Activated naive CD8-positive, alpha-beta T cell treated with anti-CD3 and anti-CD28 coated beads, Interleukin-2, amount 10 ng/mL, durations not matched to agents 7 days and 5 days (primary cell): Measurements from ENCODE around the gene FAM171A2. TPM values are rescaled to one million over a fixed set of nuclear protein-coding genes. Genes with fewer than 3 reads are reported as not detected.
A peak's percentile ranks its signal among the peaks of the same experiment; 100 is the strongest.

ENCODE experiments used
- ATAC-seq: fragments of 150-1000 bp; cut with Tn5 transposase; one replicate; pipeline ENCODE4 v1.10.0; 2021; ENCODE audit warnings: low read depth, moderate library complexity
- POLR2A ChIA-PET: fragments of 350-600 bp; sonication (Branson Sonifier 250); formaldehyde crosslinking; loops from one replicate; lab custom pipeline; 2021; ENCODE audit warnings: antibody characterized with exemption; lab: Charles Lee
- DNase-seq: peaks from one replicate; pipeline ENCODE4 v3.0.0; 2021
- H3K27ac Mint-ChIP-seq: one replicate; pipeline ENCODE4 v1.8.0; 2022; ENCODE audit warnings: mild to moderate bottlenecking, mixed read lengths
- H3K27me3 Mint-ChIP-seq: one replicate; pipeline ENCODE4 v1.8.0; 2022; ENCODE audit warnings: mild to moderate bottlenecking, moderate library complexity, mixed read lengths
- H3K36me3 Mint-ChIP-seq: one replicate; pipeline ENCODE4 v1.8.0; 2021; ENCODE audit warnings: mild to moderate bottlenecking, mixed read lengths
- H3K4me1 Mint-ChIP-seq: one replicate; pipeline ENCODE4 v1.8.0; 2021; ENCODE audit warnings: mixed read lengths
- H3K4me3 Mint-ChIP-seq: one replicate; pipeline ENCODE4 v1.8.0; 2022; ENCODE audit warnings: mild to moderate bottlenecking, moderate library complexity, mixed read lengths
- H3K9me3 Mint-ChIP-seq: one replicate; pipeline ENCODE4 v1.8.0; 2021; ENCODE audit warnings: mixed read lengths
- total RNA-seq, 2 experiments: library from RNA; stranded (reverse); gene quantifications; one replicate each; pipeline ENCODE4 v1.2.3, GENCODE V29; 2021

FAM171A2 gene
- total RNA-seq, 2 experiments from 2014 or later: 0.37 to 0.69 TPM

GRCh38 chr17:44389723-44390202 lies 26.1 kb upstream of the FAM171A2 start:
- ATAC-seq (no peak), DNase-seq (no peak)
- peaks cover 14% of the 10 kb centered on the region for H3K4me1 Mint-ChIP-seq
- POLR2A ChIA-PET: interaction anchor here (0.6 kb wide), 1 partner anchor 12 kb away, joined by 4 read pairs; no protein-coding TSS in a partner anchor
- H3K36me3 Mint-ChIP-seq: peaks cover 5% of the 10 kb centered on the region
- peak overlapping the region; percentile 1 for H3K27ac Mint-ChIP-seq
- H3K9me3 Mint-ChIP-seq: no peaks in the 10 kb centered on the region
- H3K27me3 Mint-ChIP-seq: peaks cover 13% of the 10 kb centered on the region
- peak overlapping the region; percentile 37 for H3K4me3 Mint-ChIP-seq

- no peak for ATAC-seq
- POLR2A ChIA-PET: interaction anchor here (0.6 kb wide), 1 partner anchor 12 kb away, joined by 4 read pairs; no protein-coding TSS in a partner anchor
- peak within 1 kb of the TSS; percentile 37 for H3K4me3 Mint-ChIP-seq
- peaks cover 15% of the 10 kb centered on the region for H3K4me1 Mint-ChIP-seq
- no peaks in the 10 kb centered on the region for H3K9me3 Mint-ChIP-seq
- peaks cover 18% of the 10 kb centered on the region for H3K27me3 Mint-ChIP-seq
- peaks cover 5% of the 10 kb centered on the region for H3K36me3 Mint-ChIP-seq
- peak; percentile 25 for DNase-seq
- H3K27ac Mint-ChIP-seq: peak within 1 kb of the TSS; percentile 1
Measured at GRCh38 chr17:44389281-44389680, 25.6 kb upstream of the FAM171A2 start, which contains the start of gene ITGA2B. Gene ITGA2B, minus strand, starts transcription at chr17:44389649. Its CDS starts 176 bp downstream, at chr17:44389473.

GRCh38 chr17:44387804-44388203 lies 24.2 kb upstream of the FAM171A2 start:
- DNase-seq (peak; percentile 6), ATAC-seq (no peak)
- Mint-ChIP-seq H3K36me3 (peaks cover 5% of the 10 kb centered on the region), H3K4me1 (peaks cover 15% of the 10 kb centered on the region), H3K9me3 (no peaks in the 10 kb centered on the region), H3K27me3 (peaks cover 20% of the 10 kb centered on the region), H3K27ac (no peak overlapping the region), H3K4me3 (no peak overlapping the region)
- POLR2A ChIA-PET: no interaction called here

GRCh38 chr17:44386182-44386525 lies 22.5 kb upstream of the FAM171A2 start:
- peaks cover 15% of the 10 kb centered on the region for H3K4me1 Mint-ChIP-seq
- POLR2A ChIA-PET: no interaction called here
- peaks cover 26% of the 10 kb centered on the region for H3K27me3 Mint-ChIP-seq
- ATAC-seq (no peak), DNase-seq (no peak)
- peak overlapping the region; percentile 74 for H3K4me3 Mint-ChIP-seq
- H3K36me3 Mint-ChIP-seq: peaks cover 5% of the 10 kb centered on the region
- no peaks in the 10 kb centered on the region for H3K9me3 Mint-ChIP-seq
- H3K27ac Mint-ChIP-seq: no peak overlapping the region

GRCh38 chr17:44385287-44386181 lies 21.9 kb upstream of the FAM171A2 start:
- H3K4me1 Mint-ChIP-seq: peaks cover 15% of the 10 kb centered on the region
- no peak overlapping the region for H3K27ac Mint-ChIP-seq
- peaks cover 26% of the 10 kb centered on the region for H3K27me3 Mint-ChIP-seq
- peaks cover 5% of the 10 kb centered on the region for H3K36me3 Mint-ChIP-seq
- ATAC-seq (peak; percentile 85), DNase-seq (peak; percentile 88)
- POLR2A ChIA-PET: interaction anchor here (1.1 kb wide), 1 partner anchor 14 kb away, joined by 4 read pairs; no protein-coding TSS in a partner anchor
- H3K4me3 Mint-ChIP-seq: peak overlapping the region; percentile 74
- no peaks in the 10 kb centered on the region for H3K9me3 Mint-ChIP-seq

- H3K4me3 Mint-ChIP-seq: peak overlapping the region; percentile 74
- no peak overlapping the region for H3K27ac Mint-ChIP-seq
- DNase-seq: no peak
- POLR2A ChIA-PET: interaction anchor here (1.1 kb wide), 1 partner anchor 14 kb away, joined by 4 read pairs; no protein-coding TSS in a partner anchor
- peaks cover 10% of the 10 kb centered on the region for H3K4me1 Mint-ChIP-seq
- no peaks in the 10 kb centered on the region for H3K9me3 Mint-ChIP-seq
- ATAC-seq: no peak
- peaks cover 4% of the 10 kb centered on the region for H3K36me3 Mint-ChIP-seq
- peaks cover 26% of the 10 kb centered on the region for H3K27me3 Mint-ChIP-seq
Measured at GRCh38 chr17:44384823-44385286, 21.2 kb upstream of the FAM171A2 start.

GRCh38 chr17:44384281-44384822 lies 20.7 kb upstream of the FAM171A2 start:
- ATAC-seq (no peak), DNase-seq (no peak)
- POLR2A ChIA-PET: interaction anchor here (1.1 kb wide), 1 partner anchor 13 kb away, joined by 4 read pairs; no protein-coding TSS in a partner anchor
- Mint-ChIP-seq H3K4me3 (peak overlapping the region; percentile 74), H3K9me3 (no peaks in the 10 kb centered on the region), H3K27me3 (peaks cover 26% of the 10 kb centered on the region), H3K36me3 (peaks cover 3% of the 10 kb centered on the region), H3K27ac (no peak overlapping the region), H3K4me1 (peaks cover 5% of the 10 kb centered on the region)

GRCh38 chr17:44383861-44384260 lies 20.2 kb upstream of the FAM171A2 start:
- peaks cover 4% of the 10 kb centered on the region for H3K4me1 Mint-ChIP-seq
- H3K9me3 Mint-ChIP-seq: no peaks in the 10 kb centered on the region
- H3K27me3 Mint-ChIP-seq: peaks cover 26% of the 10 kb centered on the region
- H3K36me3 Mint-ChIP-seq: peaks cover 3% of the 10 kb centered on the region
- POLR2A ChIA-PET: no interaction called here
- ATAC-seq (no peak), DNase-seq (no peak)
- no peak overlapping the region for H3K4me3 Mint-ChIP-seq
- H3K27ac Mint-ChIP-seq: no peak overlapping the region

- no peaks in the 10 kb centered on the region for H3K9me3 Mint-ChIP-seq
- ATAC-seq: no peak
- POLR2A ChIA-PET: no interaction called here
- H3K27ac Mint-ChIP-seq: no peak overlapping the region
- DNase-seq: no peak
- peaks cover 3% of the 10 kb centered on the region for H3K36me3 Mint-ChIP-seq
- H3K4me1 Mint-ChIP-seq: peaks cover 4% of the 10 kb centered on the region
- H3K27me3 Mint-ChIP-seq: peaks cover 26% of the 10 kb centered on the region
- no peak overlapping the region for H3K4me3 Mint-ChIP-seq
Measured at GRCh38 chr17:44383363-44383762, 19.7 kb upstream of the FAM171A2 start.

- peaks cover 4% of the 10 kb centered on the region for H3K4me1 Mint-ChIP-seq
- POLR2A ChIA-PET: no interaction called here
- no peak overlapping the region for H3K27ac Mint-ChIP-seq
- H3K4me3 Mint-ChIP-seq: no peak overlapping the region
- H3K9me3 Mint-ChIP-seq: no peaks in the 10 kb centered on the region
- ATAC-seq: no peak
- no peak for DNase-seq
- peaks cover 2% of the 10 kb centered on the region for H3K36me3 Mint-ChIP-seq
- peaks cover 24% of the 10 kb centered on the region for H3K27me3 Mint-ChIP-seq
Measured at GRCh38 chr17:44382917-44383316, 19.3 kb upstream of the FAM171A2 start.

- H3K4me3 Mint-ChIP-seq: no peak overlapping the region
- DNase-seq (no peak), ATAC-seq (no peak)
- POLR2A ChIA-PET: no interaction called here
- H3K36me3 Mint-ChIP-seq: no peaks in the 10 kb centered on the region
- no peaks in the 10 kb centered on the region for H3K9me3 Mint-ChIP-seq
- H3K27ac Mint-ChIP-seq: no peak overlapping the region
- H3K4me1 Mint-ChIP-seq: peaks cover 4% of the 10 kb centered on the region
- H3K27me3 Mint-ChIP-seq: peaks cover 18% of the 10 kb centered on the region
Measured at GRCh38 chr17:44381810-44382305, 18.2 kb upstream of the FAM171A2 start.

- H3K27ac Mint-ChIP-seq: no peak overlapping the region
- peaks cover 4% of the 10 kb centered on the region for H3K4me1 Mint-ChIP-seq
- no peaks in the 10 kb centered on the region for H3K9me3 Mint-ChIP-seq
- DNase-seq: no peak
- no peak for ATAC-seq
- POLR2A ChIA-PET: no interaction called here
- H3K36me3 Mint-ChIP-seq: no peaks in the 10 kb centered on the region
- peaks cover 15% of the 10 kb centered on the region for H3K27me3 Mint-ChIP-seq
- H3K4me3 Mint-ChIP-seq: no peak overlapping the region
Measured at GRCh38 chr17:44380767-44381166, 17.1 kb upstream of the FAM171A2 start.

GRCh38 chr17:44379887-44380286 lies 16.2 kb upstream of the FAM171A2 start:
- H3K27me3 Mint-ChIP-seq: peaks cover 14% of the 10 kb centered on the region
- POLR2A ChIA-PET: no interaction called here
- no peak for DNase-seq

More at GRCh38 chr17:44379887-44380286, 16.2 kb upstream of the FAM171A2 start:
- Mint-ChIP-seq H3K9me3 (no peaks in the 10 kb centered on the region), H3K4me1 (peaks cover 3% of the 10 kb centered on the region), H3K27ac (no peak overlapping the region), H3K36me3 (no peaks in the 10 kb centered on the region), H3K4me3 (no peak overlapping the region)
- no peak for ATAC-seq
